Colonic mucosa (tissue), 4 donors: ENCODE results near the gene CHAF1A. TPM values are rescaled to one million over a fixed set of nuclear protein-coding genes. Genes with fewer than 3 reads are reported as not detected.

Experiments used
- DNase-seq: peaks from one replicate; pipeline ENCODE4 v3.0.0-alpha.2; 2020
- H3K27ac ChIP-seq: fragments of 200-600 bp; one replicate; pipeline ENCODE4 v1.8.0; 2021
- H3K27me3 ChIP-seq: fragments of 200-600 bp; one replicate; pipeline ENCODE4 v1.8.0; 2021
- H3K36me3 ChIP-seq: fragments of 200-600 bp; one replicate; pipeline ENCODE4 v1.8.0; 2021
- H3K4me1 ChIP-seq: fragments of 200-600 bp; one replicate; pipeline ENCODE4 v1.8.0; 2021; ENCODE audit warnings: mild to moderate bottlenecking
- H3K4me3 ChIP-seq: fragments of 200-600 bp; one replicate; pipeline ENCODE4 v1.8.0; 2021
- H3K9ac ChIP-seq, 2 donors: one replicate each; pipeline ENCODE4 v1.7.0; 2013; ENCODE audit warnings: control low read depth in 2 of 2, low read depth in 2 of 2, low read length in 2 of 2
- H3K9me3 ChIP-seq: fragments of 200-600 bp; one replicate; pipeline ENCODE4 v1.8.0; 2021
- CTCF ChIP-seq: fragments of 200-600 bp; IDR thresholded peaks from one replicate; pipeline ENCODE4 v1.8.0; 2022; ENCODE audit warnings: antibody characterized with exemption, mild to moderate bottlenecking
- intact Hi-C: fragments of 100-400 bp; cut with DNase I; formaldehyde crosslinking; loops from one replicate; pipeline ENCODE4 v1.14.1; 2022
- total RNA-seq, 2 donors: library from RNA; stranded (reverse); fragmentation: NEBNext Ultra II Directional in 1 of 2; extraction: Animal tissue kit (Norgen Biotek cat#: 25700) in 1 of 2; gene quantifications; one replicate each; pipeline ENCODE4 v1.2.1, GENCODE V29; 2021
- donor health status: healthy.
- donor health status: DM: no; HTN: no; CAD: no.
- donor health status: DM: no; HTN: no; CAD: no.

Gene CHAF1A
- total RNA-seq, 2 donors from 2014 or later: 15.6 to 53.2 TPM

GRCh38 chr19:4372165-4373012, 30.1 kb upstream of the CHAF1A start:
- Histone ChIP-seq H3K9me3 (no peaks in the 10 kb centered on the region), H3K4me1 (peaks cover 50% of the 10 kb centered on the region), H3K36me3 (no peaks in the 10 kb centered on the region), H3K27me3 (no peaks in the 10 kb centered on the region), H3K9ac (peak overlapping the region in 1 of 2 donors; percentile 30), H3K4me3 (no peak overlapping the region), H3K27ac (no peak overlapping the region)
- no peak for TF ChIP-seq CTCF
- DNase-seq: no peak
- intact Hi-C loops: no loop called here

GRCh38 chr19:4373013-4373367, 29.4 kb upstream of the CHAF1A start:
- H3K27ac ChIP-seq: no peak overlapping the region
- no peak overlapping the region for H3K9ac ChIP-seq
- no peak overlapping the region for H3K4me3 ChIP-seq
- no peak for TF ChIP-seq CTCF
- H3K36me3 ChIP-seq: no peaks in the 10 kb centered on the region
- no peak for DNase-seq
- H3K9me3 ChIP-seq: no peaks in the 10 kb centered on the region
- intact Hi-C loops: no loop called here
- H3K27me3 ChIP-seq: no peaks in the 10 kb centered on the region
- H3K4me1 ChIP-seq: peaks cover 52% of the 10 kb centered on the region

DNA sequence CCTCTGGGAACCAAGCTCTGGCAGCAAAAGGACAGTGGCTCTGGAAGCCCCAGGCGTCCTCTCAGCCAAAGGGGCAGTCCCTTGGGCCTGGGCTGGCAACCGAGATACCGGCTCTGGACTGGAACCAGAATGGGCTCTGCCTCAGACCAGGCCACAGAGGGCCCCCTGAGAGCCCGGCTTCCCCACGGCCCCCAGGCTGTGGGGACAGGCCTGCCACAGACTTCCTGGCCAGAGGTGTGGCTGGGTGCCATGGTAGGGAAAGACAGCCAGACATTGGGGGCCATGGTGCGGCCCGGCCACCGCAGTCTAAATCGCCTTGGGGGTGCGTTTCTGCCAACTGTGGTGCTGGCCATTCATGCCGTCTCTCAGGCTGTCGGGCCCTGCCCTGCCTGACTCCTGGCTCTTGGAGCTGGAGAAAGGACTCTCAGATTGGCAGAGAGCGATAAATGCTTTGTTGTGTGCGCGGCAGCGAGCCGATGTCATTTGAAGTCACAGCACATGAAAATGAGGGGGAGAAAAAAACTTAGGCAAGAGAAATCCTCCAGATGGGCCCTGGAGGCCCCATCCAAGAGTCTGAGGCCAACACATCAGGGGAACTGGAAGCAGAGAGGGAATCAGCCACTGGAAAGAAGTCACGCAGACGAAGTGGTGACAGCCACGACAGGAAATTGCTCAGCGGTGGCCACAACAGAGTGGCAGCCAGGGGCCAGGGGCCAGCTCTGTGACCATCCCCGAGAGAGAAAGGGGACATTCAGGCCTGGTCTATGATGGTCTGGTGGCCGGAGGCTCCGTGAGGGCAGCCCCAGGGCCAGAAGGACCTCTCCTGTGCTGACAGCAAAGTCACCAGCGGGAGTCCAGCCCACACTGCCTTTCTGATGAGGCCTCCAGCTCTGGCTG, 28.6 kb upstream of the CHAF1A start:
- peak overlapping the region; percentile 50 for H3K27ac ChIP-seq
- TF ChIP-seq CTCF: no peak
- intact Hi-C loops: no loop called here
- peak overlapping the region; percentile 64 to 73 for H3K9ac ChIP-seq
- no peaks in the 10 kb centered on the region for H3K27me3 ChIP-seq
- H3K4me1 ChIP-seq: peaks cover 46% of the 10 kb centered on the region
- H3K36me3 ChIP-seq: no peaks in the 10 kb centered on the region
- no peak overlapping the region for H3K4me3 ChIP-seq
- DNase-seq: no peak
- no peaks in the 10 kb centered on the region for H3K9me3 ChIP-seq

DNA sequence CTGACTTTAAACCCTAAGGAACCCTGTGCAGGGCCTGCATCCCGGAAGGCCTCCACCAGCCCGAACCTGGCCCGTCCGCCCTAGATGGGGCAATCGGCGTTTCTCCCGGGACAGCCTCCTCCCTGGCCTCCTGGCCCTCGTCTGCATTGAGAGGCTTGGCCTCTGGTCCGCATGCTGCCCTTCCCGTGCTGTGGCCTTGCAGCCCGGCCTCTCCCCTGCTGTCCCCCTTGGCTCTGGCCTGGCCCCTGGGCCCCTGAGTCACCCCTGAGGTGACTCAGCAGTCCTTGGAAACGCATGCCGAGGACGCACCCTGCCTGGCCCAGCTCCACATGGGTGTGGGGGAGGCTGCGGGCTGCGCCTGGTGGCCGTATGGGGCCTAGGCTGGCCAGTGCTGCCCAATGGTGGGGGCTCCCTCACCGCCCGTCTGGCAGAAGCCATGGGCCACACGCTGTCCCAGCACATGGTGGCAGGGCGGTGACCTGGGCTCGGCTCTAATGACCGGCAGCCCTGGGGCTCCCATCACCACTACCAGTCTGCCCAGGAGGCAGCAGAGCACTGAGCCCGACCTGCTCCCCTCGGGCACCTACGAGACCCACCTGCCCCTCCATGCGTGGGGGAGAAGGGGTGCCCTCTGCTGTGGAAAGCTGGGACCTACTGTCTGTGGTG, 27.8 kb upstream of the CHAF1A start:
- H3K4me1 ChIP-seq: peaks cover 46% of the 10 kb centered on the region
- intact Hi-C loops: no loop called here
- no peaks in the 10 kb centered on the region for H3K9me3 ChIP-seq
- TF ChIP-seq CTCF: no peak
- H3K27me3 ChIP-seq: no peaks in the 10 kb centered on the region
- H3K27ac ChIP-seq: peak overlapping the region; percentile 50
- H3K9ac ChIP-seq: peak overlapping the region; percentile 64 to 73
- H3K36me3 ChIP-seq: no peaks in the 10 kb centered on the region
- peak; percentile 74 for DNase-seq
- no peak overlapping the region for H3K4me3 ChIP-seq
